BJ (cell line): Measurements from ENCODE around the gene ULK2. TPM values are rescaled to one million over a fixed set of nuclear protein-coding genes. Genes with fewer than 3 reads are reported as not detected.

Experiments used
- CTCF ChIA-PET: fragments of 350-600 bp; formaldehyde crosslinking; extraction: SDS; loops from one replicate; lab custom pipeline; 2021; ENCODE audit warnings: antibody characterized with exemption, inconsistent platforms; lab: Yijun Ruan, JAX
- POLR2A ChIA-PET: fragments of 300-600 bp; sonication (Branson Sonifier 250); formaldehyde crosslinking; extraction: SDS; loops from one replicate; lab custom pipeline; 2021; ENCODE audit warnings: antibody characterized with exemption; lab: Charles Lee
- DNase-seq: peaks from one replicate; pipeline ENCODE4 v3.0.0-alpha.2; 2011; ENCODE audit warnings: low read depth
- H3K27me3 ChIP-seq: 2 replicates; pipeline ENCODE4 v1.6.0; 2011; ENCODE audit warnings: low read length; ENCODE audit not compliant: control insufficient read depth, insufficient read depth
- H3K36me3 ChIP-seq: 2 replicates; pipeline ENCODE4 v1.5.1; 2011; ENCODE audit warnings: low read length; ENCODE audit not compliant: control insufficient read depth, insufficient read depth
- H3K4me3 ChIP-seq: 2 replicates; pipeline ENCODE4 v1.5.1; 2011; ENCODE audit warnings: low read depth, mild to moderate bottlenecking, control low read depth, low read length
- CTCF ChIP-seq: IDR thresholded peaks from 2 replicates; pipeline ENCODE4 v1.5.1; 2011; ENCODE audit warnings: low read depth, mild to moderate bottlenecking, control low read depth, inconsistent platforms, low read length, moderate library complexity; ENCODE audit not compliant: insufficient read depth
- polyA plus RNA-seq: library from polyadenylated mRNA; depleted of rRNA; stranded (reverse); fragments of >200 nt; gene quantifications from 2 replicates; pipeline ENCODE4 v1.2.3, GENCODE V29; 2011

ULK2 gene
- polyA plus RNA-seq, 1 experiment, result 38.2 TPM

- Histone ChIP-seq H3K4me3 (no peak overlapping the region), H3K36me3 (peaks cover 11% of the 10 kb centered on the region), H3K27me3 (no peaks in the 10 kb centered on the region)
- no peak for DNase-seq
- ChIA-PET POLR2A (interaction anchor here (0.7 kb wide), 1 partner anchor 24 kb away, joined by 5 read pairs; no protein-coding TSS in a partner anchor), CTCF (interaction anchor here (1.0 to 2.1 kb wide), 2 partner anchors 14 to 82 kb away, joined by 3 to 6 read pairs; no protein-coding TSS in a partner anchor)
- TF ChIP-seq CTCF, result no peak
Observed at GRCh38 chr17:19780846-19781245, 86.9 kb downstream of the ULK2 start.

DNA sequence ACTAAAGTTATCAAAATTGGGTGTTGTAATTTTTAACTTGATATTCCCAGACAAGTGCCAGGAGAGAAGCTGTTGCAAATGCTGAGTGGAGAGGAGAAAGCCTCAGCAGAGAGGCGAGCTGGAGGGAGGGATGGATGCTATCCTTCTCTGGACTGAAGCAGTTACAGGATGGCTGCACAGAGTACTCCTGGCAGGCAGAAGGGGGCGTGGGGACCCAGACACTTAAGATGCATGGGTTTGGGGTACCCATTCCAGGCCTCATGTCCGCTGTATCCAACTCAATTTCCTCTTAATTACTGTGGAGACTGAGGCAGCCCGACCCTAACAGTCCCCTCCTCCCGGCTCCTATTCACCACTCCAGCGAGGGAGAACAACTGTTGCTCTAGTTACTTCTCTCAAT lies 94.2 kb downstream of the ULK2 start:
- Histone ChIP-seq H3K4me3 (no peak overlapping the region), H3K27me3 (no peaks in the 10 kb centered on the region), H3K36me3 (peaks cover 7% of the 10 kb centered on the region)
- POLR2A ChIA-PET, result no interaction called here
- no peak for TF ChIP-seq CTCF
- no peak for DNase-seq
- CTCF ChIA-PET, result interaction anchor here (0.6 kb wide), 1 partner anchor 80 kb away, joined by 3 read pairs; no protein-coding TSS in a partner anchor

- Histone ChIP-seq H3K36me3 (peaks cover 4% of the 10 kb centered on the region), H3K4me3 (no peak overlapping the region), H3K27me3 (no peaks in the 10 kb centered on the region)
- DNase-seq, result no peak
- no peak for TF ChIP-seq CTCF
- ChIA-PET POLR2A (no interaction called here), CTCF (interaction anchor here (1.0 to 1.6 kb wide), 2 partner anchors 259 to 266 kb away, joined by 3 to 7 read pairs; no protein-coding TSS in a partner anchor)
Observed at GRCh38 chr17:19771971-19772630, 95.6 kb downstream of the ULK2 start.

GRCh38 chr17:19770985-19771735 lies 96.6 kb downstream of the ULK2 start:
- POLR2A ChIA-PET, result no interaction called here
- no peak for DNase-seq
- TF ChIP-seq CTCF, result no peak
- Histone ChIP-seq H3K4me3 (no peak overlapping the region), H3K27me3 (no peaks in the 10 kb centered on the region), H3K36me3 (peaks cover 2% of the 10 kb centered on the region; the same call in 1 of the 2 replicates)
- CTCF ChIA-PET, result interaction anchor here (1.0 to 1.6 kb wide), 3 partner anchors 9 to 265 kb away, joined by 3 to 7 read pairs (median 5); no protein-coding TSS in a partner anchor
